Ovary (tissue), 3 donors: Measurements from ENCODE around the gene TMEM11.

Experiments
- EP300 ChIP-seq: sonication (generic); formaldehyde crosslinking; IDR thresholded peaks from one replicate; pipeline ENCODE4 v1.6.1; 2017; ENCODE audit warnings: antibody characterized with exemption
- POLR2A ChIP-seq: fragments of 450-650 bp; IDR thresholded peaks from one replicate; pipeline ENCODE4 v1.6.1; 2017; ENCODE audit warnings: antibody characterized with exemption, mild to moderate bottlenecking, moderate library complexity
- TF ChIP-seq, protein P1 (sequence below), 3 donors: fragments of 450-650 bp in 2 of 3; fragments of 200-600 bp in 1 of 3; IDR thresholded peaks; one replicate each; pipeline versions ENCODE4 v1.5.1 to v1.8.0; 2016 to 2022; ENCODE audit warnings: antibody characterized with exemption in 3 of 3, mild to moderate bottlenecking in 1 of 3
- donor health status: DM: no; HTN: no; CAD: no.

DNA sequence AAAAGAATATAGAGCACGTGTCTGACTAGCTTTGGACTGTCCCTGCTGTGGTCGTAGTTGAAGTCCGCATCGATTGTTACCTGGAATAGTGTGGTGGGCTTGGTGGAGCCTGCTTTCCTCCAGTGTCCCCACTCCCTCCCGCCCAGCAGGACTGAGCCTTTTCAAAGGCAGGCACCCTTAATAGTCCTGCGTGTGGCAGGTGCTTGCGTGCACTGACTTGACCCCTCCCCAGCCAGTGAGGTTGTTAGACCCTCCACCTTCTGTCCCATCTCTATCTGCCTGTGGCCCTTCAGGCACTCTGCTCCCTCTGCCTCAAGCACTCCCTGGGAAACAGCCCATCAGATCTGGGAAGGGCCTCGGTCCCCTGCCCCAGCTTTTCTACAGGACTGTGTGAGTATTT, 36.6 kb downstream of the TMEM11 start:
- TF ChIP-seq, protein P1, sequence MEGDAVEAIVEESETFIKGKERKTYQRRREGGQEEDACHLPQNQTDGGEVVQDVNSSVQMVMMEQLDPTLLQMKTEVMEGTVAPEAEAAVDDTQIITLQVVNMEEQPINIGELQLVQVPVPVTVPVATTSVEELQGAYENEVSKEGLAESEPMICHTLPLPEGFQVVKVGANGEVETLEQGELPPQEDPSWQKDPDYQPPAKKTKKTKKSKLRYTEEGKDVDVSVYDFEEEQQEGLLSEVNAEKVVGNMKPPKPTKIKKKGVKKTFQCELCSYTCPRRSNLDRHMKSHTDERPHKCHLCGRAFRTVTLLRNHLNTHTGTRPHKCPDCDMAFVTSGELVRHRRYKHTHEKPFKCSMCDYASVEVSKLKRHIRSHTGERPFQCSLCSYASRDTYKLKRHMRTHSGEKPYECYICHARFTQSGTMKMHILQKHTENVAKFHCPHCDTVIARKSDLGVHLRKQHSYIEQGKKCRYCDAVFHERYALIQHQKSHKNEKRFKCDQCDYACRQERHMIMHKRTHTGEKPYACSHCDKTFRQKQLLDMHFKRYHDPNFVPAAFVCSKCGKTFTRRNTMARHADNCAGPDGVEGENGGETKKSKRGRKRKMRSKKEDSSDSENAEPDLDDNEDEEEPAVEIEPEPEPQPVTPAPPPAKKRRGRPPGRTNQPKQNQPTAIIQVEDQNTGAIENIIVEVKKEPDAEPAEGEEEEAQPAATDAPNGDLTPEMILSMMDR (IDR thresholded peaks at IDR 0.05): no peak
- TF ChIP-seq POLR2A (no peak), EP300 (no peak)
